DND-41 (cell line): ENCODE data around the gene TTYH2.
"Not testable (repeated sequence)": the region's sequence is repeated elsewhere in the genome, so short reads cannot be mapped to it uniquely, and the experiment has no call there.

Source experiments
- EZH2 ChIP-seq: IDR thresholded peaks from 3 replicates; pipeline ENCODE4 v1.6.1; 2012; ENCODE audit warnings: borderline replicate concordance, low read depth, mild to moderate bottlenecking, moderate library complexity, low read length, inconsistent platforms; ENCODE audit not compliant: severe bottlenecking
- TF ChIP-seq, protein P1 (sequence below): IDR thresholded peaks from 2 replicates; pipeline ENCODE4 v1.5.1; 2012; ENCODE audit warnings: borderline replicate concordance, low read length, moderate library complexity, mild to moderate bottlenecking; ENCODE audit not compliant: poor library complexity, severe bottlenecking; ENCODE audit errors: extremely low read depth

DNA sequence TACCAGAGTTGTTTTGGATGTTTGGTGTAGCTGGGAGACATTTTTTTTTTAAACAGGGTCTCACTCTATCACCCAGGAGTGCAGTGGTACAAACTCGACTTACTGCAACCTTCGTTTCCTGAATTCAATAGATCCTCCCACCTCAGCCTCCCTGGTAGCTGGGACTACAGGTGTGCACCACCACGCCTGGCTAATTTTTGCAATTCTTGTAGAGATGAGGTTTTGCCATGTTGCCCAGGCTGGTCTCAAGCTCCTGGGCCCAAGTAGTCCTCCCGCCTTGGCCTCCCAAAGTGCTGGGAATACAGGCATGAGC is 68.9 kb downstream of the TTYH2 start:
- TF ChIP-seq, protein P1, sequence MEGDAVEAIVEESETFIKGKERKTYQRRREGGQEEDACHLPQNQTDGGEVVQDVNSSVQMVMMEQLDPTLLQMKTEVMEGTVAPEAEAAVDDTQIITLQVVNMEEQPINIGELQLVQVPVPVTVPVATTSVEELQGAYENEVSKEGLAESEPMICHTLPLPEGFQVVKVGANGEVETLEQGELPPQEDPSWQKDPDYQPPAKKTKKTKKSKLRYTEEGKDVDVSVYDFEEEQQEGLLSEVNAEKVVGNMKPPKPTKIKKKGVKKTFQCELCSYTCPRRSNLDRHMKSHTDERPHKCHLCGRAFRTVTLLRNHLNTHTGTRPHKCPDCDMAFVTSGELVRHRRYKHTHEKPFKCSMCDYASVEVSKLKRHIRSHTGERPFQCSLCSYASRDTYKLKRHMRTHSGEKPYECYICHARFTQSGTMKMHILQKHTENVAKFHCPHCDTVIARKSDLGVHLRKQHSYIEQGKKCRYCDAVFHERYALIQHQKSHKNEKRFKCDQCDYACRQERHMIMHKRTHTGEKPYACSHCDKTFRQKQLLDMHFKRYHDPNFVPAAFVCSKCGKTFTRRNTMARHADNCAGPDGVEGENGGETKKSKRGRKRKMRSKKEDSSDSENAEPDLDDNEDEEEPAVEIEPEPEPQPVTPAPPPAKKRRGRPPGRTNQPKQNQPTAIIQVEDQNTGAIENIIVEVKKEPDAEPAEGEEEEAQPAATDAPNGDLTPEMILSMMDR: not testable (repeated sequence)
- TF ChIP-seq EZH2: not testable (repeated sequence)
